AG04449 (cell line): Measurements from ENCODE around the gene LRRC4C.

Experiments
- CTCF ChIA-PET: fragments of 350-600 bp; formaldehyde crosslinking; extraction: SDS; loops from one replicate; lab custom pipeline; 2021; ENCODE audit warnings: antibody characterized with exemption; lab: Yijun Ruan, JAX
- POLR2A ChIA-PET: fragments of 400-600, 350-600 bp; formaldehyde crosslinking; extraction: SDS; loops from one replicate; lab custom pipeline; 2020; ENCODE audit warnings: antibody characterized with exemption, inconsistent platforms; lab: Yijun Ruan, JAX
- DNase-seq: peaks from one replicate; pipeline ENCODE4 v3.0.0-alpha.2; 2010; ENCODE audit warnings: low read depth, low spot score
- H3K4me3 ChIP-seq: 2 replicates; pipeline ENCODE4 v1.5.1; 2011; ENCODE audit warnings: low read depth, mild to moderate bottlenecking, control low read depth, low read length
- CTCF ChIP-seq: IDR thresholded peaks from one replicate; pipeline ENCODE4 v1.5.1; 2011; ENCODE audit warnings: mild to moderate bottlenecking, moderate library complexity, low read length, control low read depth, inconsistent platforms; ENCODE audit not compliant: insufficient read depth; ENCODE audit errors: missing control alignments

The LRRC4C gene

GRCh38 chr11:41398175-41398574 lies 61.3 kb downstream of the LRRC4C start:
- CTCF ChIA-PET = no interaction called here
- no peak for TF ChIP-seq CTCF
- POLR2A ChIA-PET = no interaction called here
- H3K4me3 ChIP-seq = no peak overlapping the region
- no peak for DNase-seq

- ChIA-PET POLR2A (no interaction called here), CTCF (no interaction called here)
- no peak for DNase-seq
- TF ChIP-seq CTCF = no peak
- no peak overlapping the region for H3K4me3 ChIP-seq
Measured at GRCh38 chr11:41394521-41395195, 64.8 kb downstream of the LRRC4C start.

GRCh38 chr11:41392596-41392995 lies 66.9 kb downstream of the LRRC4C start:
- POLR2A ChIA-PET = no interaction called here
- no peak for DNase-seq
- no peak overlapping the region for H3K4me3 ChIP-seq
- TF ChIP-seq CTCF = no peak
- CTCF ChIA-PET = no interaction called here

- TF ChIP-seq CTCF = no peak
- H3K4me3 ChIP-seq = no peak overlapping the region
- ChIA-PET CTCF (no interaction called here), POLR2A (no interaction called here)
- no peak for DNase-seq
Measured at GRCh38 chr11:41389623-41390130, 69.8 kb downstream of the LRRC4C start.

- POLR2A ChIA-PET = no interaction called here
- DNase-seq = no peak
- CTCF ChIA-PET = no interaction called here
- no peak for TF ChIP-seq CTCF
- H3K4me3 ChIP-seq = no peak overlapping the region
Measured at GRCh38 chr11:41384329-41384728, 75.1 kb downstream of the LRRC4C start.

GRCh38 chr11:41383768-41384167 lies 75.7 kb downstream of the LRRC4C start:
- no peak for DNase-seq
- POLR2A ChIA-PET = no interaction called here
- CTCF ChIA-PET = no interaction called here
- no peak overlapping the region for H3K4me3 ChIP-seq
- no peak for TF ChIP-seq CTCF
